Retina (tissue), 1 donor: ENCODE measurements around the gene TLE2.
"Not testable (repeated sequence)": the region's sequence is repeated elsewhere in the genome, so short reads cannot be mapped to it uniquely, and the experiment has no call there.

Source experiments
- DNase-seq: peaks from one replicate; pipeline ENCODE4 v3.0.0-alpha.2; 2016

Gene TLE2

GRCh38 chr19:3055741-3056416, 26.8 kb upstream of the TLE2 start:
- DNase-seq: no peak

- no peak for DNase-seq
Measured at GRCh38 chr19:3054972-3055740, 26.1 kb upstream of the TLE2 start.

- DNase-seq: peak; percentile 35
Measured at GRCh38 chr19:3054265-3054971, 25.3 kb upstream of the TLE2 start.

- DNase-seq: no peak
Measured at GRCh38 chr19:3053780-3054179, 24.7 kb upstream of the TLE2 start.

GRCh38 chr19:3053218-3053621, 24.1 kb upstream of the TLE2 start:
- no peak for DNase-seq

GRCh38 chr19:3050016-3050415, 20.9 kb upstream of the TLE2 start:
- not testable (repeated sequence) for DNase-seq

- DNase-seq: no peak
Measured at GRCh38 chr19:3049089-3049488, 20.0 kb upstream of the TLE2 start.

- DNase-seq: no peak
Measured at GRCh38 chr19:3048190-3048533, 19.1 kb upstream of the TLE2 start.

GRCh38 chr19:3047496-3048189, 18.6 kb upstream of the TLE2 start:
- peak; percentile 85 for DNase-seq

- no peak for DNase-seq
Measured at GRCh38 chr19:3046698-3047495, 17.8 kb upstream of the TLE2 start.

- no peak for DNase-seq
Measured at GRCh38 chr19:3045885-3046697, 17.0 kb upstream of the TLE2 start.

- no peak for DNase-seq
Measured at GRCh38 chr19:3045191-3045590, 16.1 kb upstream of the TLE2 start.

GRCh38 chr19:3042621-3043267, 13.7 kb upstream of the TLE2 start:
- peak; percentile 51 for DNase-seq

- peak; percentile 60 for DNase-seq
Measured at GRCh38 chr19:3041761-3042620, 12.9 kb upstream of the TLE2 start.

- no peak for DNase-seq
Measured at GRCh38 chr19:3041327-3041726, 12.2 kb upstream of the TLE2 start.

- DNase-seq: no peak
Measured at GRCh38 chr19:3039641-3040077, 10.6 kb upstream of the TLE2 start.

GRCh38 chr19:3039125-3039524, 10.0 kb upstream of the TLE2 start:
- no peak for DNase-seq

- no peak for DNase-seq
Measured at GRCh38 chr19:3038214-3038613, 9.1 kb upstream of the TLE2 start.

- not testable (repeated sequence) for DNase-seq
Measured at GRCh38 chr19:3036977-3037544, 8.0 kb upstream of the TLE2 start.
